ENCODE results near the gene TRAF3IP1. TPM values are rescaled to one million over a fixed set of nuclear protein-coding genes. Genes with fewer than 3 reads are reported as not detected.
A peak's percentile ranks its signal among the peaks of the same experiment; 100 is the strongest.
"Not testable (repeated sequence)": the region's sequence is repeated elsewhere in the genome, so short reads cannot be mapped to it uniquely, and the experiment has no call there.

TRAF3IP1 gene
- total RNA-seq, 1 experiment from 2014 or later: 3.8 TPM

DNA sequence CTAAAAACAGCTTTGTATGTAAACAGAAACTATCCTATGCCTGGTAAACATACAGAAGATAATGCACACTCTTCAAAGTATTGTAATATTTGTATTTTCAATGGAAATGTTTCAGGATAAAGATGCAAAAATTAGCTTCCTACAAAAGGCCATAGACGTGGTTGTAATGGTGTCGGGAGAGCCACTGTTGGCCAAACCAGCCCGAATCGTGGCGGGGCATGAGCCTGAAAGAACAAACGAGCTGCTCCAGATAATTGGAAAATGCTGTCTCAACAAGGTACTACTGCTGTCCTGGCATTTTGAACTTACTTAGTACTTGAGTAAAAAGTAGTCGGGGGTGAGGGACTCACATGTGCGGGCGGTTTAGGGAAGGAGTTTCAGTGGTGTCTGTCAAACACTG, 5.4 kb downstream of the TRAF3IP1 start:
- Histone ChIP-seq H3K9me3 (no peaks in the 10 kb centered on the region), H3K27me3 (no peaks in the 10 kb centered on the region), H3K36me3 (peaks cover 24% of the 10 kb centered on the region), H3K4me3 (no peak overlapping the region)
- DNase-seq: no peak

DNA sequence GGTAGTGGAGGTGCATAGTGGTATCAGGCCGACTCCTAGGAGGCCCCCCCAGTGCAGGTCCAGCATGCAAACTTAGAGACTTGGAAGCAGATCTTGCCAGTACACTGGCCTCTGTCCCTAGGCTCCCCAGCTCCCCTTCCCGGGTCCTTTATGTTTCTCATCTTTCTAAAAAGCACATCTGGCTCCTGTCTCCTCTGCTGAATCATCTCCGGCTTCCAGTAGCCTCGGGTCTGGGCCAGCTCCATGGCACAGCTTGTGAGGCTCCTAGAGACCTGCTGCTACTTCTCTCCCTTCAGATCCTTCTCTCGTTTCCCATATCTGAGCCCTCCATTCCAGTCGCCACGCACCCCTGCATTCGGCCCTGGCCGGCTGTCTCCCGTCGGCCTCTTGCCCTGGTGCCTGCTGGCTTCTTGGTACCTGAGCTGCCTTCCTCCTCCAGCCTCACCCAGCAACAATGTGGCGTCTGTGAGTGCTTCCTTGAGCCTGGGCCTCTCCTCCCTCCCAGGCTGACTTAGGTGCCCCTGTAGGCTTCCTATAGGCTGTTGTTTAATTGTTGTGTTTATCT, 6.6 kb downstream of the TRAF3IP1 start:
- peaks cover 24% of the 10 kb centered on the region for H3K36me3 ChIP-seq
- no peak overlapping the region for H3K4me3 ChIP-seq
- DNase-seq: peak; percentile 48
- H3K9me3 ChIP-seq: no peaks in the 10 kb centered on the region
- no peaks in the 10 kb centered on the region for H3K27me3 ChIP-seq

DNA sequence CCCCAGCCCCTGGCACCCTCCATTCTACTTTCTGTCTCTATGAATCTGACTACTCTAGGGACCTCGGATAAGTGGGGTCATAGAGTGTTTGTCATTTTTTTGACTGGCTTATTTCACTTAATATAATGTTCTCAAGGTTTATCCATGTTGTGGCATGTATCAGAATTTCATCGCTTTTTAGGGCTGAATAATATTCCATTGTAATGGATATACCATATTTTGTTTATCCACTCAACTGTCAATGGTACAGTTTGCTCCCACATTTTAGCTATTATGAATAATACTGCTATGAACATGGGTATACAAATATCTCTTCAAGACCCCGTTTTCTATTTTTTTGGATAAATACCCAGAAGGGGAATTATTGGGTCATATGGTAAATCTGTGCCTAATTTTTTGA, 7.4 kb downstream of the TRAF3IP1 start:
- Histone ChIP-seq H3K27me3 (no peaks in the 10 kb centered on the region), H3K36me3 (peaks cover 24% of the 10 kb centered on the region), H3K4me3 (no peak overlapping the region), H3K9me3 (no peaks in the 10 kb centered on the region)
- DNase-seq: no peak

DNA sequence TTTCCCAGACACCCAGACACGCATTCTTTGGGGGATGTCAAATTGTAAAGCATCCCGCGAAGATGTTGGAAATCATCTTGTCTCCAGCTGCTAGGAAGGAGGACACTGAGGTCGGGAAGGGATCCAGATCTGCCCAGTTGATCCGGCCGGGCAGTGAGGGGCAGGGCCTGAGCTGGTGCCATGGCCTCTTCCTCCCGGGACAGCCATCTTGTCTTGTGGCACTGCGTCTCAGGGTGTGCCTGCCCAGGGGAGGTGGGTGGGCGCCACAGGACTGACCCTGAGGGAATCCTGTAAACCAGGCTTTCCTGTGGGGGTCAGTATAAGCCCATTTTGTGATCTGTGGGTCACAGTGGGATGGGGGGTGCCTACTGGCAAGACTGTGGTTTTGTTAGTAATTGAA, 10.1 kb downstream of the TRAF3IP1 start:
- Histone ChIP-seq H3K27me3 (no peaks in the 10 kb centered on the region), H3K9me3 (no peaks in the 10 kb centered on the region), H3K36me3 (peaks cover 24% of the 10 kb centered on the region), H3K4me3 (no peak overlapping the region)
- no peak for DNase-seq

DNA sequence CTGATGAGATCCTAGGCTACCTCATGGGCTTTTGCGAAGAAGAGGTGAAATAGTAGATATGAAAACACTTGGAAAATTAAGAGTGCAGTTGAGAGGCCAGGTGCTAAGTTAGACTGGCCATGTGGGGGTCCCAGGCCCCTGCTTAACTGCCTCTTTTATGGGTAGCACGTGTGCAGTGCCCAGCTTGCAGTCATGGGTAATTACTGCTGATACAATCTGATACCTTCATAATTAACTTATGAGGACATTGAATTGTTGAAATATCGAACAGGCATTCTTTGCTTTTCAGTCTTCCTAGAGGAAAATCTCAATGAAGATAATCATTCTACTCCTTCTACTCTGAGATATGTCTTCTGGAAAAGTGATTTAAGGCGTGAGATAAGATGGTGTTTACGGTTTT, 11.6 kb downstream of the TRAF3IP1 start:
- DNase-seq: no peak
- Histone ChIP-seq H3K9me3 (no peaks in the 10 kb centered on the region), H3K27me3 (no peaks in the 10 kb centered on the region), H3K4me3 (no peak overlapping the region), H3K36me3 (peaks cover 24% of the 10 kb centered on the region)

DNA sequence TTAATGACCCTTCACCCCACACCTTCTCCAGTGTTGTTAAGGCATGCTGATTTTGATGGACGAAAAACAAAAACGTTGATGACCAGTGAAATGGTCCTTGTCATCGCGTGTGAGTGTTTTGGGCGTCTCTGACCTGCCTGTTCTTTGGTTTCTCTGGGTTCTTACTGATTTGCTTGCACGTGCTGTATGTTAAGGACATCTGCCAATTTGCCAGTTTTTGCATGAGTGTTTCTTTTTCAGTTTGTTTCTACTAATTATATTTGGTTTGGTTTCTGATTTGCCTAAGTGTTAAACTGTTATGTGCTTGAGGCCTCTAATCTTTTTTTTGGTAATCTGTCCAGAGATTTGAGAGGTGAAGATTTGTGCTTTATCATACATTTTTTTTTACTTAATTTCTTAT, 14.6 kb downstream of the TRAF3IP1 start:
- no peaks in the 10 kb centered on the region for H3K9me3 ChIP-seq
- H3K27me3 ChIP-seq: no peaks in the 10 kb centered on the region
- H3K4me3 ChIP-seq: no peak overlapping the region
- peaks cover 1% of the 10 kb centered on the region for H3K36me3 ChIP-seq
- no peak for DNase-seq

DNA sequence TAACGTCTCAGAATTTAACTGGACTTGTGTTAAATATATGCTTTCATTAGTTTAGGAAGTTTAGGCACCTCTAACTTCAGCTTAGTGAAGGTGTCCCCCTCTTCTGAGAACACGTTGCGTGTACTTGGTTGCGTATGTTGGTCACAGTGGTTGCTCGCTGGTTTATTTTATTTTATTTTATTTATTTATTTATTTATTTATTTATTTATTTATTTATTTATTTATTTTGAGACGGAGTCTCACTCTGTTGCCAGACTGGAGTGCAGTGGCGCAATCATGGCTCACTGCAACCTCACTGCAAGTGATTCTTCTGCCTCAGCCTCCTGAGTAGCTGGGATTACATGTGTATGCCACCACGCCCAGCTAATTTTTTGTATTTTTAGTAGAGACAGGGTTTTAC, 15.3 kb downstream of the TRAF3IP1 start:
- H3K36me3 ChIP-seq, H3K9me3 ChIP-seq, H3K4me3 ChIP-seq, DNase-seq, H3K27me3 ChIP-seq: not testable (repeated sequence)

DNA sequence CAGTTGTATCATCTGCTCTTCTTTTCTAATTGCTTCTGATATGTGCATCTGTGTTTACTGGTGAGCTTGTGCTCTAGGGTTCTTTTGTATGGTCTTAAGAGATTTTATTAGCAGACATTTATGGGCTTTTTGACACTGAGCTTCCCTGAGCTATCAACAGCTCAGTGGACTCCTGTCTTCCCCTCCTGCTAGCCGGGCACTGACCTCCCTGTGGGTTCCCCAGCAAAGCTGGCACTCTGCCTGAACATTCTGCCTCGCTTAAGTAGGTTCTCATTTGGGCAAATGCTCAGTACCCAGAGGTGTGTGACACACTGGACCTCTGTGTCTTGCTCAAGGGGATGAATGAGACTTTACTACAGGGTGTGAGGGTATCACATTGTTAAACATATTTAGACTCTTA, 15.8 kb downstream of the TRAF3IP1 start:
- no peaks in the 10 kb centered on the region; the same call in none of the 2 replicates for H3K36me3 ChIP-seq
- no peak overlapping the region for H3K4me3 ChIP-seq
- no peaks in the 10 kb centered on the region for H3K9me3 ChIP-seq
- DNase-seq: no peak
- no peaks in the 10 kb centered on the region for H3K27me3 ChIP-seq

DNA sequence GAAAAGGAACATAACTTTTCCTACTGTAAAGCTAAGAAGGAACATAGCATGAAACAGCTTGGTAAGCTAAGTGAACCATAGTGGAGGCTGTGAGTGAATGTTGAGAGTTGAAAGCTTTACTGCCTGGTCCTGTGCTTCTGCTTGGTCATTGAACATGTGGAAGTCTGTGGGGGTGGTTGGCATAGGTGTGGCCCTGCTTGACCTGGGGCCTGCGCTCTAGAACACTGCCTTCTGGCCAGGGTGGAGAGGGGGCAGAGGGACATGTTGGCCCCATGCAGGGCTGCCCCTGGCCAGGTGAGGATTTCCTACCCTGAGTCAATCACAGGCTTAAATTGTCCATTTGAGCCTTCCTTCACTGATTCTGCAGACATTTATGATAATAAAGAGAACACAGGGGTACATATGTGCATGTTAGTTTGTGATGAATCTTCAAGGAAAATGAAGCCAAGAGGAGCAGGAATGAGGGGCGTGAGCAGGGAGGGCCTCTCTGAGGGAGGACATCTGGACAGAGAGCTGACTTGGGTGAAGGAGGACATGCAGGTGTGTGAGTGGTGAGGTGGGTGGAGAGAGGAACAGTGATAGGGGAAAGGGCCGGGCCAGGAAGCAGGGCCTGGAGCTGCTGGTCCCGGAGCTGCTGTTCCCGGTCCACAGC, 16.6 kb downstream of the TRAF3IP1 start:
- Histone ChIP-seq H3K36me3 (no peaks in the 10 kb centered on the region; the same call in none of the 2 replicates), H3K27me3 (no peaks in the 10 kb centered on the region), H3K9me3 (no peaks in the 10 kb centered on the region), H3K4me3 (no peak overlapping the region)
- DNase-seq: no peak

DNA sequence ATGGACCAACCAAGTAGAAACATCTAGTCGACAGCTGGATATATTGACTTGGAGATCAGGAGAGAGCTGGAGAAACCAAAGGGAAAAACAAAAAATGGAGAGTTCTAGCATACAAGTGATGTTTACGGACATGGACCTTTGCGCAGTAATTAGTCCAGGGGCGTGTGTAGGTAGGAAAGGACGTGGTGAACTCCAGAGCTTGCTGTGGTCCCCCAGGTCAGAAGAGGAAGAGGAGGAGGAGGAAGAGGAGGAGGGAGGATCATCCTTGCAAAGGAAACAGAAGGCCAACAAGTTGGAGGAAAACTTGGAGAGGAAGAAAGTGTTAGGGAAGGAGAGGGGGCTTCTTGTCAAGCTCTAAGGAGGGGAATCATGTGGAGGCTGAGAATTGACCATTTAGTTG, 17.5 kb downstream of the TRAF3IP1 start:
- H3K27me3 ChIP-seq: no peaks in the 10 kb centered on the region
- H3K36me3 ChIP-seq: no peaks in the 10 kb centered on the region; the same call in 1 of the 2 replicates
- DNase-seq: no peak
- H3K4me3 ChIP-seq: no peak overlapping the region
- no peaks in the 10 kb centered on the region for H3K9me3 ChIP-seq

DNA sequence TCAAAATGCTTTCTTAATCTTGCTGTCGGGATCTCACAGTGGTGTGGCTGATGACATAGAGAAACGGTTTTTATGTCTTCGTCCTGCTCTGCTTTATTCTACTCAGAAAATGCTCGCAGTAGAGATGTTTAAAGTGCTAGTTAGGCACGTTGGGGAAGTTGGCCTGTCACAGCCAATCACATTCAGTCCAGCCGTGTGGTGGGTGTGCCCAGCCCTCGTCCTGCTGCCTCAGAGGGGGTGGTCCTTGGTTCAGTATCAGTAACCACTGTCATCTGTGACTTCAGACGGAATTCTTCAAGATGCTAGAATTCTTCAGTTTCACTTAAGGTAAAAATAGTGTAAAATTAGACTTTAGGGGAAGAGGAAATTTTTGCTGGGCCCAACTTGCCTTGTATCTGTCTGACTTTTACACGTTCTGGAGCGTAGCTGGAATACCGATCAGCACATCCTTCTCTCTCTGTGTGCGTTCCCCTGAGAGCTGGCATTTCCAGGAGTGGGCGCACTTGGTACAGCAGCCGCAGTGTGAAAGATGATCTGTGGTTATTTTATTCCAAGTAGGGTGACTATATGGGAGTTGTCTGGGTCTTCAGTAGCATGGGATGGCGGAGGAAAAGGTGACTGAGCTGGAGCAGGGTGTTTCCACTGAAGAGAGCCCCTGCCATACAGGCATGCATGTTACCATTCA, 18.5 kb downstream of the TRAF3IP1 start:
- Histone ChIP-seq H3K9me3 (no peaks in the 10 kb centered on the region), H3K27me3 (no peaks in the 10 kb centered on the region), H3K36me3 (no peaks in the 10 kb centered on the region; the same call in 1 of the 2 replicates), H3K4me3 (no peak overlapping the region)
- DNase-seq: no peak

DNA sequence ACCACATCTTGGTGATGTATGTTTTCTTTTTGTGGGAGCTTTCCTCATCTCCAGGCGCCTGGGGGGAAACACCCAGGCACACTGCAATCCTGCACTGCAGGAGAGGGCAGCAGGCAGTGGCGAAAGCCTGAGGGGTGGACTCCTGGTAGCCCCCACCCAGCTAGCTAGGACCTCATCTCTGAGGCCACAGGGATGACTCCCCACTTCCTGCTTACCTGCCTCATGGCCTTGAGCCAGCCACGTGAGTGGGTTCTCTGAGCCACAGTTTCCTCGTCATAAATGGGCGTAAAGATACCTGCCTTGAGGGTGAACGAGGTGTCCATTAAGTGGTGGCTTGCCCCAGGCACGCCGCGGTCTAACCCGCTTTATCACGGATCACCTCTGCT, 19.1 kb downstream of the TRAF3IP1 start:
- no peak for DNase-seq
- Histone ChIP-seq H3K9me3 (no peaks in the 10 kb centered on the region), H3K27me3 (no peaks in the 10 kb centered on the region), H3K36me3 (no peaks in the 10 kb centered on the region; the same call in 1 of the 2 replicates), H3K4me3 (no peak overlapping the region)

DNA sequence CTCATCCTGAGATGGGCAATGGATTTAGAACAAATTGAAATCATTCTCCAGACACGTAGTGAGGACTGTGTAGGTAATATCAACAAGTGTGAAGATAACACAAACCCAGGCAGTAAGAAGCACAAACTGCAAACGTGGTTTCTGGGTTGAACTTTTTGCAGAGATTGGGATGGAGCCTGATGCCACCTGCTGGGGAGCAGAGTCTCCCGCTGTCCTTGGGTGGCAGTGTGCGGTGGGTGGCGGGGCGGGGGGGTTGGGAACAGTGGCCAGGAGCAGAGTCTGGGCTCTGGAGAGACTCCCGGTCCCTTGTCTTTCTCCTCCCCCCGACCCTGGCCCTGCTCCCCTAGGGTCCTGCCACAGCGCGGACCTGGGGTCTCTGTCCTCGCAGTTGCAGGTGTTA, 19.5 kb downstream of the TRAF3IP1 start:
- H3K36me3 ChIP-seq: no peaks in the 10 kb centered on the region; the same call in 1 of the 2 replicates
- no peaks in the 10 kb centered on the region for H3K27me3 ChIP-seq
- no peak overlapping the region for H3K4me3 ChIP-seq
- DNase-seq: no peak
- no peaks in the 10 kb centered on the region for H3K9me3 ChIP-seq

DNA sequence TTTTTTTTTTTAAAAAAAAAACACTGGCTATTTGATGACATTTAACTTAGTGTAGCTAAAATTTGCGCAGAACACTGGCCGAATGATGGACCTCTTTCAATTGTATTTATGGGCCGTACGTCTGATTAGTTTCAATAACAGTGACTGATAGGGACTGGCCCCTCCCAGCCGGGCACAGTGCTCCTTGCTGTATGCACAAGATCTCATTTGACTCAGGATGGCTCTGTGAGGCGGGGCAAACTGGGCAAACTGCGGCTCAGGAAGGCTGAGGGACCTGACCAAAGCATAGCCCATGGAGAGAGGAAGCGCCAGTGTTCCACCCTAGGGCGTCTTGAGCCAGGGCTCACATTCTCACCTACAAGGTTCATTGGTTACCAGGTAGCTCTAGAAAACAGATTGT, 21.2 kb downstream of the TRAF3IP1 start:
- no peaks in the 10 kb centered on the region for H3K36me3 ChIP-seq
- DNase-seq: no peak
- no peaks in the 10 kb centered on the region for H3K9me3 ChIP-seq
- no peak overlapping the region for H3K4me3 ChIP-seq
- no peaks in the 10 kb centered on the region for H3K27me3 ChIP-seq

DNA sequence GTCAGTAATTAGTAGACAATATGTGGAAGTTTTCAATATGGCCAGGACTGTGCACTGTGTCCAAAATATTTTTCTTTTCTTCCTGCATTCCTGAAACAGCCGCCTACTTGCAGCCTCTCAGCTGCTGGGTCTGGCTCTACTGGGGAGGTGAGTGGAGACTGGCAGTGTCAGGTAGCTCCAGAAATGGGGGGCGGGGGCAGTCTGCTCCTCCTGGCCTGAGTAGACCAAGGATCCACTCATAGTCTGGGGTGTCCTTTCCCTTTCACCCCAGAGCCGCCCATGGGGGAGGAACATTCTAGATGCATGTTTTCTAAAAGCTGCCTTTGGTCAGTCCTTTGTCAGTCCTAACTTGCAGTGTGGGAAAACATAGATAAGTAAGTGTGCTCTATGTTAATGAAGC, 23.7 kb downstream of the TRAF3IP1 start:
- Histone ChIP-seq H3K4me3 (no peak overlapping the region), H3K36me3 (no peaks in the 10 kb centered on the region), H3K27me3 (no peaks in the 10 kb centered on the region), H3K9me3 (no peaks in the 10 kb centered on the region)
- DNase-seq: no peak

DNA sequence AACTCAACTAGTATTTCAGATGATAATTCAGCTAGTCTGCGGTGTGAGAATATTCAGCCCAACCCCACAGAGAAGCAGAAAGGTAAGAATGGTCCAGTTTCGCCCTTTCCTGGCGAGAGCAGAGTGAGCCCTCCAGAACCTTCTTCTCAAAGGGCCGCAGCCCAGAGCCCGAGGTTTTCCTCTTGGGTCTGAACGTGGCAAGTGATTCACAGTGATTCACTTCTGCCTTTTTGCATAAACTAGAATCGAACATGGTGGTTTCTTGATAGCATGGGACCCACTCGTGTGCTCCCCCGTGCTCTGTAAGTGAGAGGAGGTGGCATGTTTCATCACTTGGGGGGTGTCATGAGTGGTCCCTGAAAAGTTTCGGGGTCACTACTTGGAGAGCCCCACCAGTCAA, 24.2 kb downstream of the TRAF3IP1 start:
- DNase-seq: no peak
- no peaks in the 10 kb centered on the region for H3K36me3 ChIP-seq
- no peaks in the 10 kb centered on the region for H3K27me3 ChIP-seq
- H3K4me3 ChIP-seq: no peak overlapping the region
- H3K9me3 ChIP-seq: no peaks in the 10 kb centered on the region

DNA sequence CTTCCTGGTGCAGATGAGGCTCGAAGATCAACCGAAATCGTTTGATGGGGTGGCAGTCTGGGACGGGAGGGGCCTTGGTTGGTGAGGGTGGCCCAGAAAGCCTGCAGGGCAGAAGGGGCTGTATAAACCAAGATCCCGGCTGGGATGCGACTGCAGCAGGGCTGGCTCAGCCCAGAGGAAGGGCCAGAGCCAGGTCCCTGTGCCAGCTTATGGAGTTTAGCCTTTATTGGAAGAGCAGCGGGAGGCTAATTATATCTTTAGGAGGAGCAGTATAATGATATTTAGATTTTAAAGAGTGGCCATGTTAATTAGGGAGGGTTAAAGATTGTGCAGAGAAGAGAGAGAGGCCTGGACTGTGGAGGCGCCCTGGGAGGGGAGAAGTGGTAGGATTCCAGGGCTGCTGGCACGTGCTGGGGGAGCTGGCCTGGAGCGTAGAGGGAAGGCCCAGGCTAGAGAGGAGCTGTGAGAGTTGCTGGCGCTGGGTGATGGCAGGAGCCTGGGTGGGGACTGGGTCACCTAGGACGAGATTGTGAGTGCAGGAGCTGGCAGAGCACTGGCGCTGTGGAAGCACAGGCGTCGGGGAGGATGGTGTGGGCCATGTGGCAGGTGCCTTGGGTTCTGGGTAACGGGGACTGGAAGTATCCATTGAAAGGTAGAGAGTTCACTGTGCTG, 25.1 kb downstream of the TRAF3IP1 start:
- no peaks in the 10 kb centered on the region for H3K36me3 ChIP-seq
- no peak for DNase-seq
- no peak overlapping the region for H3K4me3 ChIP-seq
- H3K9me3 ChIP-seq: no peaks in the 10 kb centered on the region
- no peaks in the 10 kb centered on the region for H3K27me3 ChIP-seq

All from MG63 (cell line).